Breast epithelium (tissue), 3 donors: ENCODE data around the gene ARHGAP26.

Experiments used
- POLR2A ChIP-seq: fragments of 450-650 bp; IDR thresholded peaks from one replicate; pipeline ENCODE4 v1.6.1; 2016; ENCODE audit warnings: antibody characterized with exemption, mild to moderate bottlenecking, moderate library complexity
- POLR2AphosphoS5 ChIP-seq, 3 donors: sonication (generic); formaldehyde crosslinking; IDR thresholded peaks; one replicate each; pipeline ENCODE4 v1.6.1; 2017; ENCODE audit warnings: antibody characterized with exemption in 3 of 3
- TF ChIP-seq, protein P1 (sequence below), 3 donors: fragments of 450-650 bp; IDR thresholded peaks; one replicate each; pipeline ENCODE4 v1.5.1; 2016 to 2017; ENCODE audit warnings: antibody characterized with exemption in 3 of 3, mild to moderate bottlenecking in 3 of 3, moderate library complexity in 3 of 3

DNA sequence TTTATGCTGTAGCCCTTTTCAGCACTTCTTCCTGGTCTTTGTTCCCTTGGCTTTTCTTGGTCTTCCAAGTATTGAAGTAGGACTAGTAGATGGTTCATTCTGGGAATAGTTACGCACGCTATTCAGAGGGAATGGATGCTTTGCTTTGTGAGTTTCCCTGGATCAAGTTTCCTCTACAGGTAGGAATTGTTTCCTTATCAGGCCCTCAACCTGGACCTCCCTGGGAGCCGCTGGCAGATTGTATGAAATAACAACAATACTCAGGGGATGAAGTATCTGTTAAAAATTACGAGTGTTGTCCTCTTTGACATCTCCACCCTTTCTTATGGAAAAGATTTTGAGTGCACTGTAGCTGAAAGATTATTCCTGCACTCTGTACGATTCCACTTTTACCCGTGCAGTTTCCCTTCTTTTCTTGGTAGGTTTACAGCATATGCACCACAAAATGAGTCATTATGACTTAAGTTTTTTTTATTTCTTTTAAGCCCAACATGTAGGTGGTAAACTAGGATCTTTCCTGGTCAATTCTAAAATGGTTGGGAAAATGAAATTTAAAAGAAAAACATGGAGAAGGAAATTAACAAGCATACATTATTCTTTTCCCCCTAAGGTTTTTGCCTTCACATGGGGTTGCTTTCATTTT is 57.9 kb downstream of the ARHGAP26 start:
- TF ChIP-seq POLR2A: no peak
- TF ChIP-seq, protein P1, sequence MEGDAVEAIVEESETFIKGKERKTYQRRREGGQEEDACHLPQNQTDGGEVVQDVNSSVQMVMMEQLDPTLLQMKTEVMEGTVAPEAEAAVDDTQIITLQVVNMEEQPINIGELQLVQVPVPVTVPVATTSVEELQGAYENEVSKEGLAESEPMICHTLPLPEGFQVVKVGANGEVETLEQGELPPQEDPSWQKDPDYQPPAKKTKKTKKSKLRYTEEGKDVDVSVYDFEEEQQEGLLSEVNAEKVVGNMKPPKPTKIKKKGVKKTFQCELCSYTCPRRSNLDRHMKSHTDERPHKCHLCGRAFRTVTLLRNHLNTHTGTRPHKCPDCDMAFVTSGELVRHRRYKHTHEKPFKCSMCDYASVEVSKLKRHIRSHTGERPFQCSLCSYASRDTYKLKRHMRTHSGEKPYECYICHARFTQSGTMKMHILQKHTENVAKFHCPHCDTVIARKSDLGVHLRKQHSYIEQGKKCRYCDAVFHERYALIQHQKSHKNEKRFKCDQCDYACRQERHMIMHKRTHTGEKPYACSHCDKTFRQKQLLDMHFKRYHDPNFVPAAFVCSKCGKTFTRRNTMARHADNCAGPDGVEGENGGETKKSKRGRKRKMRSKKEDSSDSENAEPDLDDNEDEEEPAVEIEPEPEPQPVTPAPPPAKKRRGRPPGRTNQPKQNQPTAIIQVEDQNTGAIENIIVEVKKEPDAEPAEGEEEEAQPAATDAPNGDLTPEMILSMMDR (IDR thresholded peaks at IDR 0.05): no peak
- TF ChIP-seq POLR2AphosphoS5 (IDR thresholded peaks at IDR 0.05): no peak
